Ovary (tissue), 9 donors: ENCODE data around the gene GAK. TPM values are rescaled to one million over a fixed set of nuclear protein-coding genes. Genes with fewer than 3 reads are reported as not detected.

Experiments
- DNase-seq, 5 donors: peaks; one replicate each; pipeline ENCODE4 v3.0.0-alpha.2; 2019 to 2020
- H3K27ac ChIP-seq, 2 donors: fragments of 200-600 bp; one replicate each; pipeline versions ENCODE4 v1.5.1 to v1.8.0; 2019 to 2022
- H3K27me3 ChIP-seq: fragments of 200-600 bp; one replicate; pipeline ENCODE4 v1.8.0; 2022
- H3K36me3 ChIP-seq: fragments of 200-600 bp; sonication (generic); one replicate; pipeline ENCODE4 v1.5.1; 2019
- H3K4me1 ChIP-seq: one replicate; pipeline ENCODE4 v1.8.1; 2013; ENCODE audit warnings: mild to moderate bottlenecking, moderate library complexity; ENCODE audit not compliant: insufficient read depth
- H3K4me3 ChIP-seq: fragments of 200-600 bp; sonication (generic); one replicate; pipeline ENCODE4 v1.5.1; 2017
- H3K9me3 ChIP-seq, 2 donors: fragments of 200-600 bp in 1 of 2; sonication (generic) in 1 of 2; one replicate each; pipeline versions ENCODE4 v1.5.1 to v1.8.1; 2013 to 2019; ENCODE audit warnings: mild to moderate bottlenecking in 1 of 2, moderate library complexity in 1 of 2
- CTCF ChIP-seq, 3 donors: fragments of 450-650 bp in 2 of 3; fragments of 200-600 bp in 1 of 3; IDR thresholded peaks; one replicate each; pipeline versions ENCODE4 v1.5.1 to v1.8.0; 2016 to 2022; ENCODE audit warnings: antibody characterized with exemption in 3 of 3, mild to moderate bottlenecking in 1 of 3
- EP300 ChIP-seq: sonication (generic); formaldehyde crosslinking; IDR thresholded peaks from one replicate; pipeline ENCODE4 v1.6.1; 2017; ENCODE audit warnings: antibody characterized with exemption
- POLR2A ChIP-seq: fragments of 450-650 bp; IDR thresholded peaks from one replicate; pipeline ENCODE4 v1.6.1; 2017; ENCODE audit warnings: antibody characterized with exemption, mild to moderate bottlenecking, moderate library complexity
- WGBS, 3 donors: extraction: QIAGEN DNeasy Blood & Tissue Kit in 1 of 3; methylation state at CpG; one replicate each; pipeline versions ENCODE4 v1.1.5 to v1.1.7; 2013 to 2017; 5-methylcytosine and 5-hydroxymethylcytosine counted together
- intact Hi-C, 4 donors: fragments of 100-400 bp; cut with DNase I; formaldehyde crosslinking; loops; one replicate each; pipeline versions ENCODE4 v1.11.0 to v1.15.1; 2022 to 2023
- polyA plus RNA-seq, 2 donors: library from polyadenylated mRNA; stranded (reverse); fragments of 200-250 nt in 1 of 2; fragments of 350-450 nt in 1 of 2; fragmentation: Illumina TruSeq in 1 of 2; extraction: RNeasy Lipid Tissue Mini Kit (QIAGEN cat#74804) in 1 of 2; gene quantifications; one replicate each; pipeline ENCODE4 v1.2.3, GENCODE V29; 2013 to 2014
- total RNA-seq, 7 donors: library from RNA; depleted of rRNA in 2 of 7; stranded (reverse); fragments of >200 nt in 2 of 7; fragmentation: NEBNext Ultra II Directional in 3 of 7; extraction: Animal tissue kit (Norgen Biotek cat#: 25700) in 3 of 7; gene quantifications; one replicate each; pipeline versions ENCODE4 v1.1.0 to v1.2.4, GENCODE V29; 2016 to 2023
- donor health status: DM: no; HTN: no; CAD: no; lungs with moderate emphysema.
- donor health status: DM: no; HTN: no; CAD: no.
- donor health status: Bipolar disorder and iron deficiency.
- donor health status: DM: yes; HTN: yes; CAD: no.
- donor health status: DM: no; HTN: no; CAD: no.
- donor health status: DM: yes; HTN: yes; CAD: no.

Gene GAK
- total and polyA plus RNA-seq, 9 donors, result 30.7 to 95.4 (median 70.4) TPM

GRCh38 chr4:882646-883045 lies 49.5 kb downstream of the GAK start:
- WGBS, 3 donors, result 88 to 92% (median 89%) methylated on average over 17 to 22 of the region's 22 CpGs
- Histone ChIP-seq H3K27ac (no peak overlapping the region), H3K9me3 (no peaks in the 10 kb centered on the region), H3K4me1 (no peaks in the 10 kb centered on the region), H3K4me3 (no peak overlapping the region), H3K36me3 (no peaks in the 10 kb centered on the region), H3K27me3 (no peaks in the 10 kb centered on the region)
- no peak for TF ChIP-seq EP300
- TF ChIP-seq CTCF (IDR thresholded peaks at IDR 0.05), result no peak
- TF ChIP-seq POLR2A, result no peak
- DNase-seq, result no peak
- intact Hi-C loops, result no loop called here

GRCh38 chr4:881709-882108 lies 50.4 kb downstream of the GAK start:
- TF ChIP-seq EP300 (no peak), POLR2A (no peak), CTCF (IDR thresholded peaks at IDR 0.05) (no peak)
- Histone ChIP-seq H3K4me3 (no peak overlapping the region), H3K4me1 (no peaks in the 10 kb centered on the region), H3K9me3 (no peaks in the 10 kb centered on the region), H3K36me3 (no peaks in the 10 kb centered on the region), H3K27ac (no peak overlapping the region), H3K27me3 (no peaks in the 10 kb centered on the region)
- 91 to 93% (median 92%) methylated on average over 24 to 34 of the region's 34 CpGs for WGBS, 3 donors
- intact Hi-C loops, result no loop called here
- no peak for DNase-seq

GRCh38 chr4:880684-881405 lies 51.3 kb downstream of the GAK start:
- no peaks in the 10 kb centered on the region for H3K4me1 ChIP-seq
- no peak overlapping the region for H3K27ac ChIP-seq
- H3K36me3 ChIP-seq, result no peaks in the 10 kb centered on the region
- WGBS, 3 donors, result 76 to 84% (median 84%) methylated on average over 17 of the region's 17 CpGs
- no peaks in the 10 kb centered on the region for H3K27me3 ChIP-seq
- no peaks in the 10 kb centered on the region for H3K9me3 ChIP-seq
- TF ChIP-seq CTCF (IDR thresholded peaks at IDR 0.05) (no peak), POLR2A (no peak), EP300 (no peak)
- intact Hi-C loops, result no loop called here
- DNase-seq, result no peak
- H3K4me3 ChIP-seq, result no peak overlapping the region

GRCh38 chr4:879729-880077 lies 52.4 kb downstream of the GAK start:
- intact Hi-C loops, result no loop called here
- Histone ChIP-seq H3K4me1 (no peaks in the 10 kb centered on the region), H3K27me3 (no peaks in the 10 kb centered on the region), H3K27ac (no peak overlapping the region), H3K9me3 (no peaks in the 10 kb centered on the region), H3K36me3 (no peaks in the 10 kb centered on the region), H3K4me3 (no peak overlapping the region)
- 88 to 89% (median 88%) methylated on average over 12 of the region's 12 CpGs for WGBS, 3 donors
- DNase-seq, result no peak
- TF ChIP-seq POLR2A, result no peak
- no peak for TF ChIP-seq CTCF (IDR thresholded peaks at IDR 0.05)
- no peak for TF ChIP-seq EP300
